ENCODE data around the gene AGXT.

The AGXT gene

DNA sequence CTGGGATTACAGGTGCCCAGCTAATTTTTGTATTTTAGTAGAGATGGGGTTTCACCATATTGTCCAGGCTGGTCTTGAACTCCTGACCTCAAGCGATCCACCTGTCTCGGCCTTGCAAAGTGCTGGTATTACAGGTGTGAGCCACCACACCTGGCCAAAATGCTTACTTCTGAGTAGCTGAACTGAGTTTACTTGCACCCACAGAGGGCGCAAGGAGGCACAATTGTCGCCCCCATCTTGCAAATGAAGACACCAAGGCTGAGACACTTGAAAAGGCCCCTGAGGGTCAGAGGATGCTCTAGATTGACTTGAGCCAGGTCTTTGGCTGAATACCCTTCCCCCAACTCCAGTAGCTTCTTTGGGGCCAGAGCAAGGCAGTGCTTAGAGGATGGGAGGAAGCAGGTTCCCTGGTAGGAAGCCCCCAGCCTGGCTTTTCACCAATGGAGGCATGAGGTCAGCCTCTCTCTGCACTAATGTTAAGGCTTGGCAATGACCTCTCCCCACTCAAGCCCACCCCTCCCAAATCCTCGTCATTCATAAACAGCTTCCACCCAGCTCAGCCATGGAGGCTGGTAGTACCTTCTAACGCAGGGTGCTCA, 34.1 kb upstream of the AGXT start:
- no peak for TF ChIP-seq CTCF (IDR thresholded peaks at IDR 0.05; ENCODE audit: poor library complexity, severe bottlenecking)
- Histone ChIP-seq H3K4me1 (ENCODE audit: insufficient read depth, poor library complexity, severe bottlenecking) (no peaks in the 10 kb centered on the region), H3K9me3 (ENCODE audit: severe bottlenecking) (no peaks in the 10 kb centered on the region), H3K4me3 (ENCODE audit: severe bottlenecking) (no peak overlapping the region), H3K27me3 (ENCODE audit: insufficient read depth, poor library complexity, severe bottlenecking) (peaks cover 20% of the 10 kb centered on the region), H3K27ac (ENCODE audit: poor library complexity, severe bottlenecking) (no peak overlapping the region), H3K36me3 (ENCODE audit: low read depth) (no peaks in the 10 kb centered on the region)
- ATAC-seq (ENCODE audit: low read depth), result no peak
- DNase-seq (ENCODE audit: low spot score), result no peak

DNA sequence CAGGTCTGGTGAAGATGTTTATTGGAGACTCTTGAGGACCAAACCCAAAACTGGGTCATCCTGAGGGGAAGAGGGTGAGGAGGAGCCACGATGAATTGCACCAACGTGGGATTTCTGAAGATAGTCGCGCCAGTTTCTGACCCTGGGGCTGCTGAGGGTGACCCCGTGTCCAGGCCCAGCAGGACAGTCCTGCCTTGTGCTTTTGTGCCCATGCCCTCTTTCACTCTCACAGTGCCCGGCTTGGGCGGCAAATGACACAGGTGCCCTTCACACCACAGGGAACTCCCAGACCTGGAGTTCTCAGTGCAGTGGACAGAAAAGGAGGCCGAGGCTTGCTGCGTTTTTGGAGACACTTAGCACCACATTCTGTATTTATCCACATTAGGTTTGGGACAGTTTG, 33.1 kb upstream of the AGXT start:
- H3K27me3 ChIP-seq (ENCODE audit: insufficient read depth, poor library complexity, severe bottlenecking), result peaks cover 13% of the 10 kb centered on the region
- H3K9me3 ChIP-seq (ENCODE audit: severe bottlenecking), result no peaks in the 10 kb centered on the region
- DNase-seq (ENCODE audit: low spot score), result no peak
- no peak for ATAC-seq (ENCODE audit: low read depth)
- H3K27ac ChIP-seq (ENCODE audit: poor library complexity, severe bottlenecking), result no peak overlapping the region
- no peaks in the 10 kb centered on the region for H3K4me1 ChIP-seq (ENCODE audit: insufficient read depth, poor library complexity, severe bottlenecking)
- TF ChIP-seq CTCF (IDR thresholded peaks at IDR 0.05; ENCODE audit: poor library complexity, severe bottlenecking), result no peak
- no peaks in the 10 kb centered on the region for H3K36me3 ChIP-seq (ENCODE audit: low read depth)
- no peak overlapping the region for H3K4me3 ChIP-seq (ENCODE audit: severe bottlenecking)

GRCh38 chr2:240836781-240837467, 31.7 kb upstream of the AGXT start:
- Histone ChIP-seq H3K4me1 (ENCODE audit: insufficient read depth, poor library complexity, severe bottlenecking) (no peaks in the 10 kb centered on the region), H3K36me3 (ENCODE audit: low read depth) (no peaks in the 10 kb centered on the region), H3K27me3 (ENCODE audit: insufficient read depth, poor library complexity, severe bottlenecking) (peaks cover 2% of the 10 kb centered on the region), H3K9me3 (ENCODE audit: severe bottlenecking) (no peaks in the 10 kb centered on the region), H3K4me3 (ENCODE audit: severe bottlenecking) (no peak overlapping the region), H3K27ac (ENCODE audit: poor library complexity, severe bottlenecking) (no peak overlapping the region)
- no peak for ATAC-seq (ENCODE audit: low read depth)
- no peak for TF ChIP-seq CTCF (IDR thresholded peaks at IDR 0.05; ENCODE audit: poor library complexity, severe bottlenecking)
- DNase-seq (ENCODE audit: low spot score), result no peak

- DNase-seq (ENCODE audit: low spot score), result no peak
- Histone ChIP-seq H3K36me3 (ENCODE audit: low read depth) (no peaks in the 10 kb centered on the region), H3K9me3 (ENCODE audit: severe bottlenecking) (no peaks in the 10 kb centered on the region), H3K27ac (ENCODE audit: poor library complexity, severe bottlenecking) (no peak overlapping the region), H3K4me3 (ENCODE audit: severe bottlenecking) (no peak overlapping the region), H3K27me3 (ENCODE audit: insufficient read depth, poor library complexity, severe bottlenecking) (peaks cover 2% of the 10 kb centered on the region), H3K4me1 (ENCODE audit: insufficient read depth, poor library complexity, severe bottlenecking) (no peaks in the 10 kb centered on the region)
- no peak for ATAC-seq (ENCODE audit: low read depth)
- no peak for TF ChIP-seq CTCF (IDR thresholded peaks at IDR 0.05; ENCODE audit: poor library complexity, severe bottlenecking)
Observed at GRCh38 chr2:240837621-240838020, 31.0 kb upstream of the AGXT start.

All from RWPE2 (cell line).